ENCODE data around the gene ABCE1.
A peak's percentile ranks its signal among the peaks of the same experiment; 100 is the strongest.

ABCE1 gene

GRCh38 chr4:145097821-145098674 lies at the start of gene ABCE1, which contains the start of gene ANAPC10:
ABCE1 (plus strand) TSS chr4:145098311; CDS start chr4:145104413, 6,102 bp downstream.
ANAPC10 (minus strand) TSS chr4:145098196; CDS start chr4:145096099, 2,097 bp downstream.
- peak; percentile 95 for DNase-seq (ENCODE audit: low spot score)
- H3K4me3 ChIP-seq = peak within 1 kb of the TSS; percentile 95
- TF ChIP-seq CTCF (IDR thresholded peaks at IDR 0.05) = no peak
- peak within 1 kb of the TSS; percentile 88 to 92 for H3K27ac ChIP-seq

- Histone ChIP-seq H3K4me3 (no peak overlapping the region), H3K27ac (no peak overlapping the region)
- no peak for DNase-seq (ENCODE audit: low spot score)
- no peak for TF ChIP-seq CTCF (IDR thresholded peaks at IDR 0.05)
Measured at GRCh38 chr4:145048817-145049216, 49.3 kb upstream of the ABCE1 start.

GRCh38 chr4:145049241-145049640 lies 48.9 kb upstream of the ABCE1 start:
- TF ChIP-seq CTCF (IDR thresholded peaks at IDR 0.05) = no peak
- H3K27ac ChIP-seq = no peak overlapping the region
- no peak for DNase-seq (ENCODE audit: low spot score)
- no peak overlapping the region for H3K4me3 ChIP-seq

GRCh38 chr4:145055533-145056257 lies 42.4 kb upstream of the ABCE1 start:
- TF ChIP-seq CTCF (IDR thresholded peaks at IDR 0.05) = no peak
- DNase-seq (ENCODE audit: low spot score) = no peak
- no peak overlapping the region for H3K4me3 ChIP-seq
- no peak overlapping the region for H3K27ac ChIP-seq

DNA sequence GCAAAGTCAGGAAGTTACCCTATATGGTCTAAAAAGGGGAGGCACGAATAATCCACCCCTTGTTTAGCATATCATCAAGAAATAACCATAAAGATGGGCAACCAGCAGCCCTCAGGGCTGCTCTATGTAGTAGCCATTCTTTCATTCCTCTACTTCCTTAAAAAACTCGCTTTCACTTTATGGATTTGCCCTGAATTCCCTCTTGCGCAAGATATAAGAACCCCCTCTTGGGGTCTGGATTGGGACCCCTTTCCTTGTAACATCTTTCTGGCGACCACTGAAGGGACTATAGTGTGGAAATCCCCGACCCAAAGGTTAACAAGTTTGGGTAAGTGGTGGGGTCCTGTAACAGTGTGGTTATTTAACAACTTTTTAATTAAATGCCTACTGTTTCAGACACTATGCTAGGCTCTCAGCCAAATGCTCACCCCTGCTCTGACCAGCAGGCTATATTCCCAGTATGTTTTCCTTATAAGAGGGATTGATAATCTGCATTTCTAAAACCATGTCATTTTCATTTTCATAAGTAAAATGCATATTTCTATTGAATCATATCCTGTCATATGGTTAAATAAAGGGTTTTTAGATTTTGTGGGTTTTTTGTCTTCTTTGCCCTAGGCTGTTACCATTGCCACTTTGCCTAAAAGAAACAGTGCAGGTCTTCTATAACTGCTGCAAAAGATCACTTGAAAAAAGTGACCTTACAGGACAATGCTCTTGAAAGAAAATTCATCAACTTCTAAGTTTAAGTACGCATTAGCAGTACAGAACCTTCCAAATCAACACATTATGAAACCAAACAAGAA lies 41.6 kb upstream of the ABCE1 start:
- no peak for DNase-seq (ENCODE audit: low spot score)
- no peak for TF ChIP-seq CTCF (IDR thresholded peaks at IDR 0.05)
- Histone ChIP-seq H3K4me3 (no peak overlapping the region), H3K27ac (no peak overlapping the region)

GRCh38 chr4:145058256-145058655 lies 39.9 kb upstream of the ABCE1 start:
- DNase-seq (ENCODE audit: low spot score) = no peak
- no peak overlapping the region for H3K27ac ChIP-seq
- no peak for TF ChIP-seq CTCF (IDR thresholded peaks at IDR 0.05)
- no peak overlapping the region for H3K4me3 ChIP-seq

Data from coronary artery (tissue), 2 donors.